ENCODE data around the gene SPNS2.

Gene SPNS2

DNA sequence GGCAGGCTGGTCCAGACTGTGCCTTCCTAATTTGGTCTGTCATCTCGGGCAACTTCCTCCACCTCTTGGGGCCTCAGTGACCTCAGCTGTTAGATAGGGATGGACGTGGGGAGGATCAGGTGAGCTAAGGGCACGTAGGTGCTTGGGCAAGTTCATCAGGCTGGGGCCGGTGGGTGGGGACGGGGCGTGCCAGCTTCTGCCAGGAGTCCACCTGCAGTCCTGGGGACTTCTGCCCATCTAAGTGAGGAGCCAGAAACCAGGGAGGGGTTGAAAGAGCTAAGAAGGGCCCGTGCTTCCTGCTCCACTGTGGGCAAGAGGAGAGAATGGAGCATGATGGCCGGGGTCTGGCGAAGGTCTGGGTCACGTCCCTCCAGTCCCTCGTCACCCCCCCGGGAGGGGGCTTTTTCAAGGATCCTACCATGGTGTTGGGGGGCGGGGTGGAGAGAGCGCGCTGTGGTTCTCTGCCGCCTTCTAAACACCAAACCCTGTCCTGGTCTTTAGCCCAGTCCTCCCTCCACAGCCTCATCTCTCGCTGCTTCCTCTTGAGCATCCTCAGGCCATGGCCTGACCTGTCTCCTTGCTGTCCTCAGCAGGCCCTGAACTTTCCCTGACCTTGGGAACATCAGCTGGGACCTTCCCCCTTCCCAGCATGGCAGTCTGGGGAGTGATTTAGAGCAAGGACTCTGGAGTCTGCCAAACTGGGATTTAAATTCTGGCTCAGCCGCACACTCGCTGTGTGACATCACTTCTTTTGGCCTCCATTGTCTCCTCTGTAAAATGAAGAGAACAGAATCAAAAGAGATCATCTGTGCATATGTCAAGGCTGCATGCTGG is 21.6 kb downstream of the SPNS2 start:
- DNase-seq (ENCODE audit: low read depth, low spot score) = no peak

DNA sequence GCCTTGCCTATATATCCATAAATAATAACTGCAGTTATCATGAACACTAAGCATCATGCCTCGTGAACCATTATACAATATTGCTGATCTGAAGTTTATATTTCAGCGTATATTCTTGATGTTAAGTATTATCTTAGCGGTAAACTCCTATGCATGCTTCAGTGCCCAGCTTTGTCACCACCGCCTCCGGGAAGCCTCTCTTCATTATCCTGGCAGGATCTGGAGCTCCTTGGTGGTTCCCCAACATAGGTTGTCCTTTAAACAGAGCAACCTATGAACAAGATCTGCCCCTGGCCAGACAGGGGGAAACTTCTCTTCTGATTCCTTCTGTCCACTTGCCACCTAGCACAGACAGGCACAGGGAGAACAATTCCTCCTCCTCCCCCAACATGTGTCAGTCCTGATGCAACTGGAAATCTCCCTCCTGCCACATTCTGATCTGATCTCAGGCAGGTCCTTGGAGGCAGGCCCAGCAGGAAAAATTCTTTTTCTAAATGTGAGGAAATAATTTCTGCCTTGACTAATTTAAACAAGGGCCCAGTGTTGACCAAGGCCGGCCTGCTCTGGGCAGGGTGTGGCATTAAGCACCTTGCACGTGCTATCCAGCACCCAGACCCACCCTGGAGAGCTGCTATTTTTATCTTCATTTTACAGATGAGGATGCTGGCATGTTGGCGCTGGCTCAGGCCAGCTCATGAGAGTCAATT is 22.4 kb downstream of the SPNS2 start:
- DNase-seq (ENCODE audit: low read depth, low spot score) = no peak

DNA sequence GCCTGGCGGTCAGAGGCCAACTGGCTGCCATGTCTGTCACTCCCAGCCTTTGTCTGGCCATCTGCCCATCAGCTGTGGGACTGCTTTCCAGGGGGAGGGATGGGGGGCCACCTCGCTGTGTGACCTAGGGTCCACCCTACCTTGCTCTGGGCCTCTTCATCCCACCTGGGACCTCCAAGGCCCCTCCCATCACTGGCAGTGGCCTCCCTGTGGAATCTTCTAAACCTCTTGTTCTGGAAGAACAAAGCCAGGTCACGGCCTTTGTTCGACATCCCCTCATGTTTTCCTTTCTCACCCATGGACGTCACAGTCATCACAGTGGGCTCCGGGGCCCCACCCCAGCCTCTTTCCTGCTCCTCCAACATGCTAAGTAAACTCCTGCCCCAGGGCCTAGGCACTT is 24.0 kb downstream of the SPNS2 start:
- no peak for DNase-seq (ENCODE audit: low read depth, low spot score)

DNA sequence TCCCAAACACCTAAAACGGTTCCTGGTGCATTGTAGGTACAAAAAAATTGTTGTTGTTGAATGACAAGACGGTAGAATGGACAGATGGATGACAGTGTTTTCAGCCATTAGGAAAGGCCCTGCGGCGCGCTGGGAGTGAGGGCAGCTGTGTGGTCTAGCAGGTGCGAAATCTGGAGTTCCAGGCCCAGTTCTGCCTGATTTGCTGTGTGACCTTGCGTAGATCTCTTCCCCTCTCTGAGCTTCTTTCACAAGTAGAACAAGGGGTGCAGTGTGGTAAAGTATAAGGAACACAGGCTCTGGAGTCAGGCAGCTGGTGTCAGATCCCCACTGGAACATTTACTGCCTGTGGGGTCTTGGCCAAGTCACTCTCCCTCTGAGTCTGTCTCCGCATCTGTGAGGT is 25.3 kb downstream of the SPNS2 start:
- no peak for DNase-seq (ENCODE audit: low read depth, low spot score)

DNA sequence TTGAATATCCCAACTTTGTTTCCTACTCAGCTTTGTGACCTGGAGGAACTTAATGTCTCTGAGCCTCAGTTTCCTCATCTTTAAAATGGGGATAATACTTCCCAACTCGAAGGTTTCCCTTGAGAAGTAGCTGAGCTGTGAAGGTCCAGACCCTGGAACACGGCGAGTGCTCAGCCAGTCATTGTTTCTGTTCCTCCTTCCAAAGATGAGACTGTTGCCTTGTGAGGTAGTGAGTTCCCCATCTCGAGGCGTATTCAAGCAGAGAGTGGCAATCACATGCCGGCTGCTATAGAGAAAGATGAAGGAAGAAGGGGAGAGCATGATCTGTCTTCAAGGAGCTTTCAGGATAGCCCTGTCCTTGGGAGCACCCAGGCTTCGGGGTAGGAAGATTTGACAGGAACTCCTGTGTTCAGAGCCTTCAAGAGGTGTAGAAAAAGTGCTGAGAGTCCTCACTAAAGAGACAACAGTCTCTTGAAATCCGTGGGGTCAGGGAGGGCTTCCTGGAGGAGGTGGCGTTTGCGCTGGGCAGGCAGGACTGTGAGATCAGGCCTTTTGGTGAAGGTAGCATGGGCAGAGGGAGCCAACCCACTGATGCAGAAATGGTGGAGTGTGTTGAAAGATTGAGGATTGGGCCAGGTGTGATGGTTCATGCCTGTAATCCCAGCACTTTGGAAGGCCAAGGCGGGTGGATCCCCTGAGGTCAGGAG is 27.2 kb downstream of the SPNS2 start:
- no peak for DNase-seq (ENCODE audit: low read depth, low spot score)

DNA sequence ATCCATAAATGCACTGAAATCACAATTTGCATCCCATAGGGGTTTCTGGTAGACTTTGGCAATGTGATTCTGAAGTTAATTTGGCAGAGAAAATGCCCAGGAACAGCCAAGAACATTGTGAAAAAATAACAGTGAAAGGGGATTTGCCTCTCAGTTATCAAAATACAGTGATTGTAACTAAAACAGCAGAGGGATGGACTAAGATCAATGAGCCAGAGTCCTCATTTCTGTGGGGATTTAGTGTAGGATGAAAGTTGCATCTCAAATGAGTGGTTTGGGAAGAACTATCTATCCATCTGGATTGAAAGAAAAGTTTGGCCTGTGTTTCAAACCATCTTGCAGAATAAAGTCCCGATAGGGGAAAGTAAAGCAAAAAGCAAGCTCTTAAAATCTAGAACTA is 28.5 kb downstream of the SPNS2 start:
- DNase-seq (ENCODE audit: low read depth, low spot score) = no peak

DNA sequence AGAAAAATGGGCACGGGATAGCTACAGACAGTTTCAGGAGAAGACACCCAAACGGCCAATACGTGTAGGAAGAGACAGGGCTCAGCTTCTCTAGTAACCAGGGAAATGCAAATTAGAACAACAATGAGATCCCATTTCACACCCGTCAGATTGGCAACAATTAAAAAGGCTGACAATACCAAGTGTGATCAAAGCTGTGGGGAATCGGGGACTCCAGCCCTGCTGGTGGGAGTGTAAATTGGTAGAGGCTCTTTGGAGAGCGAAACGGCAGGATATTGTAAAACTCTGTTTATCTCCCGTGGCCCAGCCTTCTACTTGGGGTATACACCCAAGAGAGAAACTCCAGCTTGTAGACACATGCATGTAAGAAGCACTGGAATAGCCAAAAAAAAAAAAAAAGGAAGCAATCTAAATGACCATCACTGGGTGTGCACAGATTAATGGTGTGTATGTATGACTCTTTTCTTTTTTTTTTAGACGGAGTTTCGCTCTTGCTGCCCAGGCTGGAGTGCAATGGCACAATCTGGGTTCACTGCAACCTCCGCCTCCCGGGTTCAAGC is 29.0 kb downstream of the SPNS2 start:
- DNase-seq (ENCODE audit: low read depth, low spot score) = no peak

DNA sequence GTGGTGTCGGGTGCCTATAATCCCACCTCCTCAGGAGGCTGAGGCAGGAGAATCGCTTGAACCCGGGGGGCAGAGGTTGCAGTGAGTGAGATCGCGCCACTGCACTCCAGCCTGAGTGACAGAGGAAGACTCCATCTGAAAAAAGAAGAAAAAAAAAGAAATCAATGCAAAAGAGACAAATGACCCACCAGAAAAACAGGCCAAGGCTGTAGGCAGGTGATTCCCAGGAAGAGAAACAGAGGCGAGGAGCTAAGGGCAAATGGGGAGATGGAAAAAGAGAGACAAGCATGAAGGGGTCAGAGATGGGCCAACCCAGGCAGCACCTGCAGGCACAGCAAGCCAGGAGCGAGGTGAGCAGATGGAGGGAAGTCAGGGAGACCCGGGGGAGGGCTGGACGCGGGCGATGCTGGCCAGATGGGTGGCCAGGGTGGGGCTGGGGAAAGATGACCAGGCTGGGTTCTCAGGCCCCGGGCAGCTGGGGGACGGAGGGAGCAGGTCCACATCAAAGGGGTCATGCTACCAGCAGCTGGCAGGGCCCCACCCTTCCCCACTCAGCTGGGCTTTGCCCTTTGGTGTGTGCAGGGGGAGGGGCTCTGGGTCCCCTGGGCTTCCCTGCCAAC is 31.0 kb downstream of the SPNS2 start:
- no peak for DNase-seq (ENCODE audit: low read depth, low spot score)

DNA sequence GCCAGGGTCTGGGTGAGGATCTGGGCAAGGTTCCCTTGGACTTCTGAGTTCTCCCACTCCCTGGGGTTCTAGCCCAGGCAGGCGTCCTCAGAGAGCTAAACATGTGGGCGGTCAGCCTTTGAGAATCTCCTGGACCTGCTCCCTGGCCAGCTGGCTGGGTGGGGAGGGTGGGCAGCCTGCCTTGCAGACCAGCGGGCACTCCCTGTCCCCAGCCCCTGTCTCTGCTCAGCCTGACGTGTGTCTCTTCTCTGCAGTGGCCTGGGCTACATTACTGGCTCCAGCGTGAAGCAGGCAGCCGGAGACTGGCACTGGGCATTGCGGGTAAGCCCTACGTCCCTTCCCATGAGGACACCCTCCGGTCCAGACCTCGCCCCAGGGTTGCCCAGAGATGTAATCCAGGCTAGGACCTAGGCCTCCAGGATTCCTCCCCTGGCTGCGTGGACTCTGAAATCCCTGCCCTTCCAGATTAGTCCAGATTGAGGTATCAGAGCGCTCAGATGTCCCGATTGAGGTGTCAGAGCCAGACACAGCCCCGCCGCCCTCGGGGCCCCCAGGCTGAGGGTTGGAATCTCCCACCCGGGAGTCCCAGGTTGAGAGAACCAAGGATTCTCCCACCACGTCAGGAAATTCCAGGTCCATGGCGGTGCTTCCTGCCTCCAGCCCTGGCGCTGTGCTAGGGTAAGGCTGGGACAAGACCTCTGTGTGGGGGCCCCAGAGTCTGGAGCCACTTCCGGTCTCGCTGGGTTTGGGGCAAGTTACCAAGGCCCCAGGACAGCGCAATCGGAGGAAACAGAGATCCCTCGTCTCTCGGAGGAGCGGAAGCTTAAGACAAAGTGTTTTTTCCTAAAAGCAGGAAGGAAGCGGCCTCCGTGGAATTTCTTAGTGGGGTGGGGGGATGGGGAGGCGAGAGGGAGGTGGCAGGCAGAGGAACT is 32.4 kb downstream of the SPNS2 start:
- no peak for DNase-seq (ENCODE audit: low read depth, low spot score)

DNA sequence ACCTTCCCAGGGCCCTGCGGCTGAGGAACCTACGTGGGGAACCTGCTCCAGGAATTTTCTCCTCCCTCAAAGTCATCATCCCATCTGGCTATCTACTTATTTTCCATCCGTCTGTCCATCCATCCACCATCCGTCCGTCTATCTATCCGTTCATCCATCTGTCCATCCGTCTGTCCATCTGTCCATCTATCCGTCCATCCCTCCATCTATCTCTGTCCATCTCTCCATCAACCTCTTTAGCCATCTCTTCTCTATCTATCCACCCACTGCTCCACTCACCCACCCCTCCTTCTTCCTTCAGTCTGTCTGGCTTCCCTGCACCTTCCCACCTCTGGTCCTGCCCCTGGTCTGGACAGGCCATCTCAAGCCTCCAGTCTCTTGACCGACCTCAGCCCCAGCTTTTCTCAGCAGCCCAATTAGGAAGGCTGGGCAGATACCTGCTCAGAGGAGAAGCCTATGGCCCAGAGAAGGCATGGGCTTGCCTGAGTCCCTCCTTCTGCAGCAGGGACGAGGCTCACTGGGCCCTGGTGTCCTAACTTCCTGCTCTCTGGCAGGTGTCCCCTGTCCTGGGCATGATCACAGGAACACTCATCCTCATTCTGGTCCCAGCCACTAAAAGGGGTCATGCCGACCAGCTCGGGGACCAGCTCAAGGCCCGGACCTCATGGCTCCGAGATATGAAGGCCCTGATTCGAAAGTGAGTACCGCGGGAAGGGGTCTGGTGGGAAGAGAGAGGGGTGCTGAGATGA is 33.5 kb downstream of the SPNS2 start:
- DNase-seq (ENCODE audit: low read depth, low spot score) = no peak

DNA sequence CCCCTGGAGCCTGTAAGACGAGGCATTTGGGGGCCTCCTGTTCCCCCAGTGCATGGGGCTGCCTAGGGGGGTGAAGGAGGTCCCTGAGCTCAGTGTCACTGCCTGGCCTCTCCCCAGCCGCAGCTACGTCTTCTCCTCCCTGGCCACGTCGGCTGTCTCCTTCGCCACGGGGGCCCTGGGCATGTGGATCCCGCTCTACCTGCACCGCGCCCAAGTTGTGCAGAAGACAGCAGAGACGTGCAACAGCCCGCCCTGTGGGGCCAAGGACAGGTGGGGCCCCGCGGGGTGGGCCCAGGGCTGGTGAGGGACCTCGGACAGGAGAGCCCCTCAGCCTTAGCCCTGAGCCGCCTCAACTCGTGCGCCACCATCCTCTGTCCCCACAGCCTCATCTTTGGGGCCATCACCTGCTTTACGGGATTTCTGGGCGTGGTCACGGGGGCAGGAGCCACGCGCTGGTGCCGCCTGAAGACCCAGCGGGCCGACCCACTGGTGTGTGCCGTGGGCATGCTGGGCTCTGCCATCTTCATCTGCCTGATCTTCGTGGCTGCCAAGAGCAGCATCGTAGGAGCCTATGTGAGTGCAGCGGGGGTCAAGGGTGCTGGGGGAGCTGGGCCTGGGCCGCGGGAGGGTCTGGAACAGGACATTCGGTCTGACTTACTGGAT is 34.3 kb downstream of the SPNS2 start:
- DNase-seq (ENCODE audit: low read depth, low spot score) = no peak

DNA sequence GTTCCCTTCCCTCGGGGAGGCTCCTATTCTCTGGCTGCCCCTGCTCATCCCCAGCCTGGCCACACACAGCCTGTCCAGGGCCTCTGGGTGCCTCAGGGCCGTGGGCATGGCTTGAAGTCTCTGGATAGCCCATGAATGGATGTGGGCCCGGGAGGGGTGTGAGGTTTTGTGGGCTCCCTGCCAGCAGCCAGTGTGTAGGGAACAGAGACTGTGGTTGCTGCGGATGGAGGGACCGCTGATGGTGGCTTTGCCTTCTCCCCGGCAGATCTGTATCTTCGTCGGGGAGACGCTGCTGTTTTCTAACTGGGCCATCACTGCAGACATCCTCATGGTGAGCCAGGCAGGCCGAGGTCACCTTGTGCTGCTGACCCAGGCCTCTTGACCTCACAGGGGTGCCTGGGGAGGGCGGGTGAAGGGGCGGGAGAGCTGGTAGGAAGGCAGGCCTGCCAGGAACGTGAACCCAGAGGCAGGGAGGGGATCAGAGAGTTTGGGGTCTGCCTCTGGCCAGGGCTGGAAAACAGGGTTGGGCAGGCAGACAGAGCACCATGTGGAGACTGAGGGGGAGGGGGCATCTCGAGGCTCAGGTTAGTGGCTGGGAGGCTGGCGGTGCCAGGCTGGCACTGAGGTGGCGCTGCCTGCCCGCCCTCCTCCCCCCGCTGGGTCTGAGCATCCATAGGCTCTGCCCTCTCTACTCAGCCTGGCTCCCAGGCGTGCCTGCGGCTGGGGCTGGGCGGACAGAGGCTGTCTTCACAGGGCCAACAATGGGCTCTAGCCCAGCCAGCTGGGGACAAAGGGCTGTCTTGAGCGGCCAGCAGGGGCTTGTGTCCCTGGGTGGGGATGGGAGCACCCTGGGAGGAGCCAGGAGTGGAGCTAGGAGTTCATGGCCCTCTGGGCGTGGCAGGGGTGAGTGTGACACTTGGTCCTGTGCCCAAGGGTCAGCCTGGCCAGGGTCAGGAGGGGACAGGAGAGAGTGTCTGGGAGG is 35.1 kb downstream of the SPNS2 start:
- DNase-seq (ENCODE audit: low read depth, low spot score) = no peak

DNA sequence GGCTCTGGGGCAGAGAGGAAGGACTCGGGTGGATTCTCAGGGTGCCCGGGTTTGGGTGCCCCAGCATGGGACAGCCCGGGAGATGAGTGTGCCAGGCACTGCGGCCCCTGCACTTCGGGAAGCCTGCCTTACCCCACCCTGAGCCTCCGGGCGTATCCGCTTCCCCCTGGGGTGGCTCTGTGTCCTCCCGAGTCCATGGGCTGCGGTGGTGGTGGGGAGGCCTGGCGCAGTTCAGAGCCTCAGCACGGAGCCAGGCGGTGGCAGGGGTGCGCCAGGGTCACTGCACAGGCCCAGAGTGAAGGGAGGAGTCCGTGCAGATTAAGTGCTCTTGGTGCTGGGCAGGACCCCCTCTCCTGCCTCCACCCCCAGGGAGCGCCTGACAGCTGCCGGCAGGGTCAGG is 35.8 kb downstream of the SPNS2 start:
- DNase-seq (ENCODE audit: low read depth, low spot score) = no peak

DNA sequence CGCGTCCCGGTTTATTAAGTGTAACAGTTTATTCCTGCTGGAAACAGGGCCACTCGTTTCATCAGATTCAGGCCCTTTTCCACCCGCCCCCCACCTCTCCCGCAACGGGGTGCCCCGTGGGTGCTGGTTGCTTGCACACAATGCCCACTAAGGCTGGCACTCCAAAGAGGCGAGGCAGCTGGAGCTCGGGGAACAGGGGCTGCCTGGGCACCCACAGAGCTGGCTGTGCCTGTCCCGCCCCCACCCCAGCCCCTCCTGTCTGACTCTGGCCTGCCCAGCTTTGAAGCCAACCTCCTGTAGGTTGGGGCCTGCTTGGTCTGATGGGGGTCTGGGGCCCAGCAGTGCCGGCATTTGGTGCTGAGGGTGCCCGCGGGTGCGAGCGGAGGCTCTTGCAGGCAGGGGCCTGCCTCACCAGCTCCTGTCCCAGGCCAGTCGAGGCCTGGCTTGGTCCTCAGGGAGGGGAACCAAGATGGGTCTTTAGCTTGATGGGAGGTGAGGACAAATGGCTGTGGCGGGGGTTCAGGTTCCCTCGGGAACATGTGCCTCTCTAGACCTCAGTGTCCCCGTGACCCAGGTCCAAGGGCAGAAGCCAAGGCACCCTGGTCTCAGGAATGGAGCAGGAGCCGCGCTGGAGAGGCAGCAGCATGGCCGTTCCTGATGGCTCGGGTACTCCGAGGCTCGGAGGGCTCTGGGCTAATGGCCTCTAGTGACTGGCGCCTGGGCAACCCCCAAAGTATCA is 36.4 kb downstream of the SPNS2 start:
- no peak for DNase-seq (ENCODE audit: low read depth, low spot score)

DNA sequence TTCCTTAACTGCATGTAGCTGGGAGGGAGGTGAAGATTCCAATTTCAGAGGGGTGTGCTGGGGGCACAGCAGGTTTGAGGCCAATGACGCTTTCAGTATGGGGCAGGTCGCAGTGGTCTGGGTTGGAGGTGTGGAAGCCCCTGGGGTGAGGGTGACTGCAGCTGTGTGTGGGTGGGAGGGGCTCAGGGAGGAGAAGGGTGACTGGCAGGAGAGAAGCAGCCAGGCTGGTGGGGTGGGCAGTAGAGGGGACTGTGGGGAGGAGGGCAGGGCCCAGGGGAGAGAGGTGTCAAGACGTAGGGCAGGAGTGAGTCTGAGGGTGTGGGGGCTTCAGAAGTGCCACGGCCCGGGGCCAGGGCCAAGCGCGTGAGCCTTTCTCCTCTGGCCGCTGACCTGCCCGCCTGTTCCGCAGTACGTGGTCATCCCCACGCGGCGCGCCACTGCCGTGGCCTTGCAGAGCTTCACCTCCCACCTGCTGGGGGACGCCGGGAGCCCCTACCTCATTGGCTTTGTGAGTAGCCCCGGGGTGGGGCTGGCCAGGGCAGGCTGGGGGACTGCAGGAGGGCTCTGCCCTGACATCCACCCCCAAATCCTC is 37.1 kb downstream of the SPNS2 start:
- no peak for DNase-seq (ENCODE audit: low read depth, low spot score)

DNA sequence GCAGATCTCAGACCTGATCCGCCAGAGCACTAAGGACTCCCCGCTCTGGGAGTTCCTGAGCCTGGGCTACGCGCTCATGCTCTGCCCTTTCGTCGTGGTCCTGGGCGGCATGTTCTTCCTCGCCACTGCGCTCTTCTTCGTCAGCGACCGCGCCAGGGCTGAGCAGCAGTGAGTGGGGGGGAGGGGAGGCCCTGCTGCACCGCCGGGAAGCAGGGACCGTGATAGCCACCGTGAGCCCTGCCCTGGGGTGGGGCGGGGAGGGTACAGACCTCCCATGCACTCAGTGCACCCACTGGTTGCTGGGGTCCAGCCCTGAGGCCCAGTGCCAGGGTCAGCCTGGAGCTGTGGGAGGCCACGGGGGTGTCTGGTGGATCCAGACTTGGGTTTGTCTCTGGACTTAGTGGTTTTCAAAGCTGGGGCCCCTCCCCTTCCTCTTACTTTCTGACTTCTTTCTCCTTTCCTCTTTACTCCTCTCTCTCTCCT is 37.6 kb downstream of the SPNS2 start:
- no peak for DNase-seq (ENCODE audit: low read depth, low spot score)

Measured in brain pericyte (primary cell).